Sciatic nerve (tissue), 2 donors: ENCODE measurements around the gene FAM151B. TPM values are rescaled to one million over a fixed set of nuclear protein-coding genes. Genes with fewer than 3 reads are reported as not detected.
"Not testable (repeated sequence)": the region's sequence is repeated elsewhere in the genome, so short reads cannot be mapped to it uniquely, and the experiment has no call there.

Experiments
- ATAC-seq: fragments of 200-7000 bp; cut with Tn5 transposase; one replicate; pipeline ENCODE4 v1.9.1; 2020; ENCODE audit warnings: mild to moderate bottlenecking, moderate library complexity
- DNase-seq: peaks from one replicate; pipeline ENCODE4 v3.0.0-alpha.2; 2020; ENCODE audit warnings: low spot score
- intact Hi-C: fragments of 100-400 bp; cut with DNase I; formaldehyde crosslinking; loops from one replicate; pipeline ENCODE4 v1.14.2; 2022
- total RNA-seq: library from RNA; stranded (reverse); fragmentation: NEBNext Ultra II Directional; extraction: Animal tissue kit (Norgen Biotek cat#: 25700); gene quantifications from one replicate; pipeline ENCODE4 v1.2.1, GENCODE V29; 2021
- donor health status: DM: no; HTN: no; CAD: no.
- donor health status: DM: no; HTN: no; CAD: no.

Gene FAM151B
- total RNA-seq, 1 donor from 2014 or later: 3.9 TPM

- DNase-seq, ATAC-seq, intact Hi-C loops: not testable (repeated sequence)
Measured at GRCh38 chr5:80493443-80493842, 5.5 kb downstream of the FAM151B start.

GRCh38 chr5:80495891-80496290 is 8.0 kb downstream of the FAM151B start:
- ATAC-seq (no peak), DNase-seq (no peak)
- intact Hi-C loops: no loop called here

- ATAC-seq: no peak
- intact Hi-C loops: no loop called here
Measured at GRCh38 chr5:80502800-80503199, 14.9 kb downstream of the FAM151B start.

GRCh38 chr5:80503641-80504040 is 15.7 kb downstream of the FAM151B start:
- intact Hi-C loops: no loop called here
- ATAC-seq: no peak
- no peak for DNase-seq

More at GRCh38 chr5:80502800-80503199, 14.9 kb downstream of the FAM151B start:
- no peak for DNase-seq

- DNase-seq: no peak
- intact Hi-C loops: no loop called here
- no peak for ATAC-seq
Measured at GRCh38 chr5:80504833-80505232, 16.9 kb downstream of the FAM151B start.

- DNase-seq: no peak
- ATAC-seq: no peak
Measured at GRCh38 chr5:80507663-80508062, 19.8 kb downstream of the FAM151B start.

GRCh38 chr5:80508844-80509243 is 20.9 kb downstream of the FAM151B start:
- no peak for ATAC-seq
- DNase-seq: no peak
- intact Hi-C loops: no loop called here

More at GRCh38 chr5:80507663-80508062, 19.8 kb downstream of the FAM151B start:
- intact Hi-C loops: no loop called here

- no peak for DNase-seq
- intact Hi-C loops: no loop called here
- ATAC-seq: no peak
Measured at GRCh38 chr5:80509362-80509761, 21.5 kb downstream of the FAM151B start.

GRCh38 chr5:80516826-80517225 is 28.9 kb downstream of the FAM151B start:
- intact Hi-C loops: no loop called here
- DNase-seq (no peak), ATAC-seq (no peak)

GRCh38 chr5:80540691-80541090 is 52.8 kb downstream of the FAM151B start:
- intact Hi-C loops: no loop called here
- no peak for DNase-seq
- ATAC-seq: no peak

GRCh38 chr5:80541392-80541791 is 53.5 kb downstream of the FAM151B start:
- no peak for ATAC-seq
- intact Hi-C loops: no loop called here
- no peak for DNase-seq

GRCh38 chr5:80554646-80555045 is 66.7 kb downstream of the FAM151B start:
- intact Hi-C loops: no loop called here
- DNase-seq (no peak), ATAC-seq (no peak)

- ATAC-seq (no peak), DNase-seq (no peak)
- intact Hi-C loops: no loop called here
Measured at GRCh38 chr5:80555099-80555498, 67.2 kb downstream of the FAM151B start.

GRCh38 chr5:80559244-80559643 is 71.3 kb downstream of the FAM151B start:
- intact Hi-C loops: no loop called here
- no peak for ATAC-seq

GRCh38 chr5:80565330-80565729 is 77.4 kb downstream of the FAM151B start:
- ATAC-seq: no peak
- DNase-seq: no peak
- intact Hi-C loops: no loop called here

More at GRCh38 chr5:80559244-80559643, 71.3 kb downstream of the FAM151B start:
- DNase-seq: no peak

GRCh38 chr5:80566711-80567259 is 78.9 kb downstream of the FAM151B start:
- DNase-seq (no peak), ATAC-seq (no peak)
- intact Hi-C loops: no loop called here

GRCh38 chr5:80568251-80568650 is 80.4 kb downstream of the FAM151B start:
- DNase-seq (no peak), ATAC-seq (no peak)
- intact Hi-C loops: no loop called here

- ATAC-seq (no peak), DNase-seq (no peak)
- intact Hi-C loops: no loop called here
Measured at GRCh38 chr5:80569086-80569960, 81.4 kb downstream of the FAM151B start.

- no peak for ATAC-seq
- no peak for DNase-seq
- intact Hi-C loops: no loop called here
Measured at GRCh38 chr5:80569961-80570786, 82.3 kb downstream of the FAM151B start, which contains the start of gene ANKRD34B. ANKRD34B (minus strand) TSS chr5:80570280; CDS start chr5:80560019, 10,261 bp downstream.

GRCh38 chr5:80573062-80573461 is 85.2 kb downstream of the FAM151B start:
- intact Hi-C loops: no loop called here
- DNase-seq (no peak), ATAC-seq (no peak)
